ENCODE results near the gene PATJ.

Gene PATJ

DNA sequence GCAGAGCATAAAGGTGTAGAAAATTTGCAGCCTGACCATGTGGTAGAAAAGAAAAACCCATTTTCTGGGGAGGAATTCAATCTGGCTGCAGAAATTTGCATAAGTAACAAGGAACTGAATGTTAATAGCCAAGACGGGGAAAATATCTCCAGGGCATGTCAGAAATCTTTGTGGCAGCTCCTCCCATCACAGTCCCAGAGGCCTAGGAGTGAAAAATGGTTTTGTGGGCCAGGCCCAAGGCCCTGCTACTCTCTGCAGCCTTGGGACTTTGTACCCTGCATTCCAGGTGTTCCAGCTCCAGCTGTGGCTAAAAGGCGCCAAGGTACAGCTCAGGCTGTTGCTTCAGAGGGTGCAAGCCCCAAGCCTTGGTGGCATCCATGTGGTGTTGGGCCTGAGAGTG, 152.9 kb downstream of the PATJ start:
- WGBS (ENCODE audit: insufficient coverage): no CpG with 5 or more reads among the region's 2 CpGs
- Histone ChIP-seq H3K4me3 (ENCODE audit: control insufficient read depth in 1 of 7, extremely low read depth in 1 of 7, insufficient read depth in 4 of 7, low read depth in 2 of 7, low read length in 6 of 7) (no peak overlapping the region), H3K36me3 (ENCODE audit: control insufficient read depth in 4 of 4, insufficient read depth in 4 of 4, low read length in 3 of 4) (no peaks in the 10 kb centered on the region), H3K27ac (ENCODE audit: insufficient read depth in 1 of 2, low read depth in 1 of 2, low read length in 2 of 2, poor library complexity in 1 of 2, severe bottlenecking in 2 of 2) (no peak overlapping the region), H3K9me3 (ENCODE audit: control extremely low read depth in 1 of 5, control insufficient read depth in 4 of 5, insufficient read depth in 2 of 5, low read depth in 1 of 5, low read length in 4 of 5) (peaks cover 0 to 2% (median 0%) of the 10 kb centered on the region in 5 experiments), H3K27me3 (replicated peaks in 2 of 5; ENCODE audit: control insufficient read depth in 4 of 5, insufficient read depth in 5 of 5, low read length in 4 of 5) (no peaks in the 10 kb centered on the region), H3K4me1 (ENCODE audit: control extremely low read depth in 1 of 4, control insufficient read depth in 4 of 4, insufficient read depth in 4 of 4, low read length in 3 of 4) (no peaks in the 10 kb centered on the region)
- POLR2A ChIA-PET: no interaction called here
- CTCF ChIA-PET: no interaction called here
- DNase-seq: no peak

DNA sequence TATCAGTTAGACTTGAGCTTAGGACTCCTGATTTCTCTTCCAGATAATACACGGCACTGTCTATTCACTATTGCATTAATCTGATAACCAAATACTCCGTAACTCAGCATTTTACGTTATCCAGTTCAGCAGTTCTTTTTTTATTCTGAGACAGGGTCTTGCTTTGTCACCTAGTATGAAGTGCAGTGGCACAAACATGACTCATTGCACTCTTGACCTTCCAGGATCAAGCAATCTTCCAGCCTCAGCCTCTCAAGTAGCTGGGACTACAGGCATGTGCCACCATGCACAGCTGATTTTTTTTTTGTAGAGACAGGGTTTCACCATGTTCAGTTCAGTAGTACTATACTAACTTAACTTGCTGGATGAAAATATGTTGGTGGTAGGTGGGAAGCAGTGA, 156.4 kb downstream of the PATJ start:
- ChIA-PET POLR2A (no interaction called here), CTCF (no interaction called here)
- H3K9me3 ChIP-seq (ENCODE audit: control extremely low read depth in 1 of 5, control insufficient read depth in 4 of 5, insufficient read depth in 2 of 5, low read depth in 1 of 5, low read length in 4 of 5): peaks cover 0 to 2% (median 0%) of the 10 kb centered on the region in 5 experiments
- no peaks in the 10 kb centered on the region for H3K4me1 ChIP-seq (ENCODE audit: control extremely low read depth in 1 of 4, control insufficient read depth in 4 of 4, insufficient read depth in 4 of 4, low read length in 3 of 4)
- H3K27me3 ChIP-seq (replicated peaks in 2 of 5; ENCODE audit: control insufficient read depth in 4 of 5, insufficient read depth in 5 of 5, low read length in 4 of 5): no peaks in the 10 kb centered on the region
- no peak for DNase-seq
- H3K27ac ChIP-seq (ENCODE audit: insufficient read depth in 1 of 2, low read depth in 1 of 2, low read length in 2 of 2, poor library complexity in 1 of 2, severe bottlenecking in 2 of 2): no peak overlapping the region
- WGBS (ENCODE audit: insufficient coverage): 93% methylated on average over 2 of the region's 3 CpGs
- no peak overlapping the region for H3K4me3 ChIP-seq (ENCODE audit: control insufficient read depth in 1 of 7, extremely low read depth in 1 of 7, insufficient read depth in 4 of 7, low read depth in 2 of 7, low read length in 6 of 7)
- no peaks in the 10 kb centered on the region for H3K36me3 ChIP-seq (ENCODE audit: control insufficient read depth in 4 of 4, insufficient read depth in 4 of 4, low read length in 3 of 4)

DNA sequence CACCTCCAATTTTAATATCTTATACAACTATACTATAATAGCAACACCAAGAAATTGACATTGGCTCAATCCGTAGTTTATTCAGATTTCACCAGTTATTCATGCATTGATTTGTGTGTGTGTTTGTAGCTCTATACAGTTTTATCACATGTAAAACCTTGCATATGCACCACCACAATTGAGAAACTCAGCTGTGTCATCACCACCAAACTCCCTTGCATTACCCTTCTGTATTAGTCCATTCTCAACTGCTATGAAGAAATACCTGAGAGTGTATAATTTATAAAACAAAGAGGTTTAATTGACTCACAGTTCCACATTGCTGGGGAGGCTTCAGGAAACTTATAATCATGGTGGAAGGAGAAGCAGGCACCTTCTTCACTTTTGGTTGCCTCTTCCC, 162.1 kb downstream of the PATJ start:
- ChIA-PET CTCF (no interaction called here), POLR2A (no interaction called here)
- Histone ChIP-seq H3K36me3 (ENCODE audit: control insufficient read depth in 4 of 4, insufficient read depth in 4 of 4, low read length in 3 of 4) (peaks cover 0 to under 1% (median 0%) of the 10 kb centered on the region in 4 experiments), H3K9me3 (ENCODE audit: control extremely low read depth in 1 of 5, control insufficient read depth in 4 of 5, insufficient read depth in 2 of 5, low read depth in 1 of 5, low read length in 4 of 5) (no peaks in the 10 kb centered on the region), H3K27me3 (replicated peaks in 2 of 5; ENCODE audit: control insufficient read depth in 4 of 5, insufficient read depth in 5 of 5, low read length in 4 of 5) (no peaks in the 10 kb centered on the region), H3K27ac (ENCODE audit: insufficient read depth in 1 of 2, low read depth in 1 of 2, low read length in 2 of 2, poor library complexity in 1 of 2, severe bottlenecking in 2 of 2) (no peak overlapping the region), H3K4me3 (ENCODE audit: control insufficient read depth in 1 of 7, extremely low read depth in 1 of 7, insufficient read depth in 4 of 7, low read depth in 2 of 7, low read length in 6 of 7) (no peak overlapping the region), H3K4me1 (ENCODE audit: control extremely low read depth in 1 of 4, control insufficient read depth in 4 of 4, insufficient read depth in 4 of 4, low read length in 3 of 4) (no peaks in the 10 kb centered on the region)
- DNase-seq: no peak
- WGBS (ENCODE audit: insufficient coverage): no CpG with 5 or more reads among the region's 1 CpG

DNA sequence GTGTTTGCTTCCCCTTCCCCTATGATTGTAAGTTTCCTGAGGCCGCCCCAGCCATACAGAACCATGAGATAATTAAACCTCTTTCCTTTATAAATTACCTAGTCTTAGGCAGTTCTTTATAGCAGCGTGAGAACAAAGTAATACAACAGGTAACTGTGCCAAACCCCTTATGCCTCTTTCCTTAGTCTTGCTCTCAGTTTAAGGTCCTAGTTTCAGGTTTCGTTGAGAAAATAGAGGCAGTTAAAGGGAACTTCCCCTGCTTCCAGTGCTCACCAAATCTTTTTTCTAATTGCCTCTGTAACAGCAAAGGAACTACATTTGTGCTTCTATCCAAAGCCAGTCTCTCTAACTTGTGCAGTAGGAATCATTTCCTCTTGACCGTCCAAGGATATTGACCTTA, 164.8 kb downstream of the PATJ start:
- no peak overlapping the region for H3K27ac ChIP-seq (ENCODE audit: insufficient read depth in 1 of 2, low read depth in 1 of 2, low read length in 2 of 2, poor library complexity in 1 of 2, severe bottlenecking in 2 of 2)
- WGBS (ENCODE audit: insufficient coverage): 92% methylated on average over 4 of the region's 4 CpGs
- no peak overlapping the region for H3K4me3 ChIP-seq (ENCODE audit: control insufficient read depth in 1 of 7, extremely low read depth in 1 of 7, insufficient read depth in 4 of 7, low read depth in 2 of 7, low read length in 6 of 7)
- CTCF ChIA-PET: no interaction called here
- DNase-seq: no peak
- POLR2A ChIA-PET: no interaction called here
- H3K27me3 ChIP-seq (replicated peaks in 2 of 5; ENCODE audit: control insufficient read depth in 4 of 5, insufficient read depth in 5 of 5, low read length in 4 of 5): no peaks in the 10 kb centered on the region
- H3K4me1 ChIP-seq (ENCODE audit: control extremely low read depth in 1 of 4, control insufficient read depth in 4 of 4, insufficient read depth in 4 of 4, low read length in 3 of 4): no peaks in the 10 kb centered on the region
- H3K9me3 ChIP-seq (ENCODE audit: control extremely low read depth in 1 of 5, control insufficient read depth in 4 of 5, insufficient read depth in 2 of 5, low read depth in 1 of 5, low read length in 4 of 5): no peaks in the 10 kb centered on the region
- H3K36me3 ChIP-seq (ENCODE audit: control insufficient read depth in 4 of 4, insufficient read depth in 4 of 4, low read length in 3 of 4): peaks cover 0 to 2% (median under 1%) of the 10 kb centered on the region in 4 experiments

DNA sequence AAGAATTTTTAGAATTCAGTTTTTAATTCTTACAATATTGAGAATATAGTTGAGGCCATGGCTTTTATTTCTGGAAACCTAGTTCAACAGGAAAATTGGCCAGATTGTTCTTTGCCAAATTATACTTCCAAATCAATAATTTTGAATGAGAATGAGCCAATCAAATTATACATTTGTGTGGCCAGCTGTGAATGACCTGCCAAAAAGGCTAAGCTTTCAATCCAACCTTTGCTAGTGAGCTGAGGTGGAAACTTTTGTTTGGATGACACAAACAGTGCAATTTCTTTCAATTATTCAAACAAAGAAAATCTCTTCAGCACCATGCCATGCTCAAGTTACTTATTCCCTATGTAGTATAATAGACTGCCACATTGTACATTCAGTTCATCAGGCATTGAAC, 167.8 kb downstream of the PATJ start:
- ChIA-PET CTCF (no interaction called here), POLR2A (no interaction called here)

DNA sequence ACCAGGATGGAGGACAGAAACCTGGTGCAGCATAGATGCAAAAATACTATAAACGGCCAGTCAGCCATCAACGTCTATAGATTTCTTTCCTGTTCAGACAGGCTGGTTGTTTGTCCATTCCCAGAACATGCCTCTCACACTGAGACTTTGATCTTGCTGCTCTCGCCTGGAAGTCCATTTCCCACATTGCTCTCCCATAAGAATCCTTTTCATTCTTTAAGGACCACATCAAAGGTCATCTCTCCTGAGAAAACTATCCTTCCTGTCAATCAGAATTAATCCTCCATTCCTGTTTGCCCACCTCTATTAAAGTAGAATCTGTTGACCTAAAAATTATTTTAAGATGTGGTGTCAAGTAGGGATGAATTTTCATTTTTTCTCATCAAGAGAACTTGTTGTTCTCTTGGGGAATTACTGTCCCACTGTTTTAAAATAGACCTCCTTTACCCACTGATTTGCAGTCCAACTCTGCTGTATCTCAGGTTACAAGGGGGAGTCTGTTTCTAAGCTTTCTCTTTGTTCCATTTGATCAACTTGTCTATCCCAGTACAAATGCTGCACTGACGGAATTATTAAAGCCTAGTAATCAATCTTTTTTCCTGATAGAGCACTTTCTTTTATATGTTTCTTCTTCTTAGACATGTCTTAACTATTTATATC, 172.7 kb downstream of the PATJ start:
- H3K4me3 ChIP-seq (ENCODE audit: control insufficient read depth in 1 of 7, extremely low read depth in 1 of 7, insufficient read depth in 4 of 7, low read depth in 2 of 7, low read length in 6 of 7): no peak overlapping the region
- H3K27me3 ChIP-seq (replicated peaks in 2 of 5; ENCODE audit: control insufficient read depth in 4 of 5, insufficient read depth in 5 of 5, low read length in 4 of 5): no peaks in the 10 kb centered on the region
- H3K9me3 ChIP-seq (ENCODE audit: control extremely low read depth in 1 of 5, control insufficient read depth in 4 of 5, insufficient read depth in 2 of 5, low read depth in 1 of 5, low read length in 4 of 5): no peaks in the 10 kb centered on the region
- ChIA-PET POLR2A (no interaction called here), CTCF (no interaction called here)
- WGBS (ENCODE audit: insufficient coverage): 95% methylated on average over 3 of the region's 4 CpGs
- no peak overlapping the region for H3K27ac ChIP-seq (ENCODE audit: insufficient read depth in 1 of 2, low read depth in 1 of 2, low read length in 2 of 2, poor library complexity in 1 of 2, severe bottlenecking in 2 of 2)
- H3K4me1 ChIP-seq (ENCODE audit: control extremely low read depth in 1 of 4, control insufficient read depth in 4 of 4, insufficient read depth in 4 of 4, low read length in 3 of 4): no peaks in the 10 kb centered on the region
- H3K36me3 ChIP-seq (ENCODE audit: control insufficient read depth in 4 of 4, insufficient read depth in 4 of 4, low read length in 3 of 4): peaks cover 0 to 5% (median 0%) of the 10 kb centered on the region in 4 experiments
- DNase-seq: no peak

More for the DNA sequence above, 167.8 kb downstream of the PATJ start:
- Histone ChIP-seq H3K27ac (ENCODE audit: insufficient read depth in 1 of 2, low read depth in 1 of 2, low read length in 2 of 2, poor library complexity in 1 of 2, severe bottlenecking in 2 of 2) (no peak overlapping the region), H3K4me1 (ENCODE audit: control extremely low read depth in 1 of 4, control insufficient read depth in 4 of 4, insufficient read depth in 4 of 4, low read length in 3 of 4) (no peaks in the 10 kb centered on the region), H3K9me3 (ENCODE audit: control extremely low read depth in 1 of 5, control insufficient read depth in 4 of 5, insufficient read depth in 2 of 5, low read depth in 1 of 5, low read length in 4 of 5) (no peaks in the 10 kb centered on the region), H3K27me3 (replicated peaks in 2 of 5; ENCODE audit: control insufficient read depth in 4 of 5, insufficient read depth in 5 of 5, low read length in 4 of 5) (no peaks in the 10 kb centered on the region), H3K36me3 (ENCODE audit: control insufficient read depth in 4 of 4, insufficient read depth in 4 of 4, low read length in 3 of 4) (peaks cover 0 to 2% (median under 1%) of the 10 kb centered on the region in 4 experiments), H3K4me3 (ENCODE audit: control insufficient read depth in 1 of 7, extremely low read depth in 1 of 7, insufficient read depth in 4 of 7, low read depth in 2 of 7, low read length in 6 of 7) (no peak overlapping the region)
- DNase-seq: no peak

DNA sequence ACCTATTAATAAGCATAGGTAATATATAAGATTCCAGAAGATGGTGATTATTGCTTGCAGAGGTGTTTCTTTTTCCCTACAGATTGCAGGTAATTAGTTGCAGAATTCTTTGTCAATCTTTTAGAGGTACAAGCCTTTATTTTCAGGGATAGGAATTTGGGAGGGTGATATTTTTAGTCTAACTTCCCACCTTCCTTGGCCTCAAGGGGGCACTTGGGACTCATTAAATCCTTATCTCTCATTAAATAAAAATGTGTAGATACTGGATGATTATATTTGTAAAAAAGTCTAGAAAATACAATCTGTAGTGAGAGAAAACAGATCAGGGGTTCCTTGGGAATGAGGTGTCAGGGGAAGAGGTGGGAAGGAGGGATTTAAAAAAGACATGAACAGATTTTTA, 179.2 kb downstream of the PATJ start:
- Histone ChIP-seq H3K9me3 (ENCODE audit: control extremely low read depth in 1 of 5, control insufficient read depth in 4 of 5, insufficient read depth in 2 of 5, low read depth in 1 of 5, low read length in 4 of 5) (no peaks in the 10 kb centered on the region), H3K27me3 (replicated peaks in 2 of 5; ENCODE audit: control insufficient read depth in 4 of 5, insufficient read depth in 5 of 5, low read length in 4 of 5) (no peaks in the 10 kb centered on the region), H3K27ac (ENCODE audit: insufficient read depth in 1 of 2, low read depth in 1 of 2, low read length in 2 of 2, poor library complexity in 1 of 2, severe bottlenecking in 2 of 2) (no peak overlapping the region), H3K4me3 (ENCODE audit: control insufficient read depth in 1 of 7, extremely low read depth in 1 of 7, insufficient read depth in 4 of 7, low read depth in 2 of 7, low read length in 6 of 7) (no peak overlapping the region), H3K4me1 (ENCODE audit: control extremely low read depth in 1 of 4, control insufficient read depth in 4 of 4, insufficient read depth in 4 of 4, low read length in 3 of 4) (no peaks in the 10 kb centered on the region), H3K36me3 (ENCODE audit: control insufficient read depth in 4 of 4, insufficient read depth in 4 of 4, low read length in 3 of 4) (peaks cover 0 to 5% (median 0%) of the 10 kb centered on the region in 4 experiments)
- ChIA-PET POLR2A (no interaction called here), CTCF (no interaction called here)
- DNase-seq: no peak

Data from common myeloid progenitor, CD34-positive (primary cell).